NCI-H128 (cell line): ENCODE measurements around the gene EHD2.
"Not testable (repeated sequence)": the region's sequence is repeated elsewhere in the genome, so short reads cannot be mapped to it uniquely, and the experiment has no call there.

ENCODE experiments used
- DNase-seq: peaks from one replicate; lab custom pipeline; 2025; ENCODE audit not compliant: unreplicated experiment; lab: John Stamatoyannopoulos, UW

Gene EHD2

DNA sequence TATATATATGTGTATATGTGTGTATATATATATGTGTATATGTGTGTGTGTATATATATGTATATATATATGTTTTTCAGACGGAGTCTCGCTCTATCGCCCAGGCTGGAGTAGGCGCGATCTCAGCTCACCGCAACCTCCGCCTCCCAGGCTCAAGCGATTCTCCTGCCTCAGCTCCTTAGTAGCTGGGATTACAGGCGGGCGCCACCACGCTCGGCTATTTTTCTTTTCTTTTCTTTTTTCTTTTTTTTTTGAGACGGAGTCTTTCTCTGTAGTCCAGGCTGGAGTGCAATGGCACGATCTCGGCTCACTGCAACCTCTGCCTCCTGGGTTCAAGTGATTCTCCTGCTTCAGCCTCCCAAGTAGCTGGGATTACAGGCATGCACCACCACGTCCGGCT, 32.9 kb downstream of the EHD2 start:
- DNase-seq: not testable (repeated sequence)

DNA sequence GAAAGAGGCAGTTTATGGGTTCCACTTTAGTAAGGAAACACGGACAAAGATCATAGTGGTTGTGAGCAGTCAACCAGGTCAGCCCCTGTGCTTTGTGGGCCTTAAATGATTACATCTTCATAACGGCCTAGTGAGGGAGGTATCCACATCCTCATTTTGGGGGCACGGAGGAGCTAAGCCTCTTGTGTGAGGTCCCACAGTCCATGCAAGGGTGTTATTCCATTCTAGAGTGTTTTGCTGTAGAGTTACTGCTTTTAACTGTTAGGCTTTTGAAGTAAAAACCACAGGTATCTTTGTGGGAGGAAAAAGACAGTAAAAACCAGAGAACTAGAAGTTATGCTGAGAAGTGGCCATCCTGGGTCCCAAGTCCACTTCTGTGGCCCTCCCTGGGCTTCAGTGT, 36.1 kb downstream of the EHD2 start:
- DNase-seq: no peak

DNA sequence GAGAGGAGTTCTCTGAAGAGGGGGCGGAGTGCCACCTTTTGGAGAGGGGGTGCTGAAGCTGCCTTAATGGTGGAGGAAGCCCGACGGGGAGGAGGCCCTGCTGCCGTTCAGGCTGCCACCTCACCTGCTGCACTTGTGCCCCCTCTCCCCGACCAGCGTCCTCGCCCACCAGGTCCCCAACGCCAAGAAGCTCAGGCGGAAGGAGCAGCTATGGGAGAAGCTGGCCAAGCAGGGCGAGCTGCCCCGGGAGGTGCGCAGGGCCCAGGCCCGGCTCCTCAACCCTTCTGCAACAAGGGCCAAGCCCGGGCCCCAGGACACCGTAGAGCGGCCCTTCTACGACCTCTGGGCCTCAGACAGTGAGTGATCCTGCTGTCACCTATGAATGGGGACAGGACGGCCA, 37.5 kb downstream of the EHD2 start:
- no peak for DNase-seq

DNA sequence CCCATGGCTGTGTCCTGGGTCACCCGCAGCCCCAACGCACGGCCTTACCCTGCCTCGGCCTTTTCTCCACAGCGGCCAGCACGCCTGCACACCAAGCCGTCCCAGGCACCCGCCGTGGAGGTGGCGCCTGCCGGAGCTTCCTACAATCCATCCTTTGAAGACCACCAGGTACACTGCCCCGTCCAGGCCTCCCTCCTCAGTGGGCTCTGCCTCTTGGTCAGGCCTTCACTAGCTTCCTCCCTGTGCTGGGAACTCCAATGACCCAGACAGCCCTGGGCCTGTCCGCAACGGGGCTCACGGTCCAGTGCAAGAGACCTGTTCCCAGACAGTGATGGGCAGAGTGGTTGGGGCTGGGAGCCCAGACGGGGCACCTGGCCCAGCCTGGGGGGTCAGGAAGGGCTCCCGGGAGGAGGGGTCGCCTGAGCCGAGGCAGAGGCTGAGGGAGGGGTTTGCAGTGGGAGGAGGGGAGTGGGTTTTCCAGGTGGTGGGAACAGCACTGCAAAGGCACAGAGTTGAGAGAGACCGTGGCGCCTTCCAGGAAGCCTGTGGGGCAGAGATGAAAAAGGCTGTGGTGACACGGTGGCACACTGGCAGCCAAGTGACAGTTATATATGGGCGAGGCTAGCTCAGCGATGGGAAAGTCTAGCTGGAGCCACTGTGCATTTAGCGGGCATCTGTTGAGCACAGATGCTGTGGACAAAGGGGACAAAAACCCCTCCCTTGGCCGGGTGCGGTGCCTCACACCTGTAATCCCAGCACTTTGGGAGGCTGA, 39.4 kb downstream of the EHD2 start:
- DNase-seq: no peak

DNA sequence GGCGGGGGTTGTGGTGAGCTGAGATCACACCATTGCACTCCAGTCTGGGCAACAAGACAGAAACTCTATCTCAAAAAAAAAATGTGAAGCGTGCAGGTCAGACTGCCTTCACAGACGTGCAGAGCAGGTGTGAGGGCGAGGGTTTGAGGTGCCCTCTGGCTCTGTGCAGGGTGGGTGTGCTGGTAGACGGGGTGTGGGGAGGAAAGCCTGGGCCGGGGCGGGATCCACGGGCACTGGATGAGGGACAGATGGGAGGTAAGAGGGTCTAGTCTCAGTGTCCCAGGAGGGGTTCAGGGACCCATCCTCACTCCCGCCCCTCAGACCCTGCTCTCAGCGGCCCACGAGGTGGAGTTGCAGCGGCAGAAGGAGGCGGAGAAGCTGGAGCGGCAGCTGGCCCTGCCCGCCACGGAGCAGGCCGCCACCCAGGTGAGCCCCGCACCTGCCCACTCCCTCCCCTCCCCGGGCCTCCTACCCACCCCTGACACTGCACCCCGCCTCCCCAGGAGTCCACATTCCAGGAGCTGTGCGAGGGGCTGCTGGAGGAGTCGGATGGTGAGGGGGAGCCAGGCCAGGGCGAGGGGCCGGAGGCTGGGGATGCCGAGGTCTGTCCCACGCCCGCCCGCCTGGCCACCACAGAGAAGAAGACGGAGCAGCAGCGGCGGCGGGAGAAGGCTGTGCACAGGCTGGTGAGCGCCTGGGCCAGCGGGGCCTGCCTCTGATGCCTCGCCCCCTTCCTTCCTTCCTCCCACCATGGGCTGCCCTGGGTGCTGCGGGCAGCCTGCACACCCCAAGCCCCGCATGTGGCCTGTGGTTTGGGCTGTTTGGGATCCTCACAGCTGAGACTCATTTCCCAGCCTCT, 41.2 kb downstream of the EHD2 start:
- DNase-seq: no peak

DNA sequence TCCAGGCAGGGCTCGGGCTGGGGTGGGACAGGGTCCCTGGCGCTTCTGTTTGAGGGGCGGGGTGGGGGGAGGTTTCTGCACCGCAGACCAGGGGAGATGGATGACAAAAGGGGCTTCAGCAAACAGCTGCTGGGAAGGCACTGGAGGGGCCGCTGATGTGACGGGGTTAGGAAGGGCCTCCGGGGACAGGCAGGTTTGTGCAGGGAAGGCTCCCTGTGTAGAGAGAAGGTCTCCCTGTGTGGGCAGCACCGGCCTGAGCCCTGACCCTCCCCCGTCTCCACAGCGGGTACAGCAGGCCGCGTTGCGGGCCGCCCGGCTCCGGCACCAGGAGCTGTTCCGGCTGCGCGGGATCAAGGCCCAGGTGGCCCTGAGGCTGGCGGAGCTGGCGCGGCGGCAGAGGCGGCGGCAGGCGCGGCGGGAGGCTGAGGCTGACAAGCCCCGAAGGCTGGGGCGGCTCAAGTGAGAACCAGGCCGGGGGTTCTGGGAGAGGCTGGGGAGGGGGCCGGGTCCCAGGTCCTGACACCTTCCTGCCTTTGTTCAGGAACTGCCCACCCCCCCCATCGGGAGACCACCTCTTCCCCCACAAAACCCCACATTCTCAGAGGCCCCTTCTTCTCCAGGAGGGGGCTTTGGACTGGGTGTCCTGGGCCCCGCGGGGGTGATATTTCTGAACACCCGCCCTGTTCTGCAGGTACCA, 42.0 kb downstream of the EHD2 start:
- DNase-seq: no peak

DNA sequence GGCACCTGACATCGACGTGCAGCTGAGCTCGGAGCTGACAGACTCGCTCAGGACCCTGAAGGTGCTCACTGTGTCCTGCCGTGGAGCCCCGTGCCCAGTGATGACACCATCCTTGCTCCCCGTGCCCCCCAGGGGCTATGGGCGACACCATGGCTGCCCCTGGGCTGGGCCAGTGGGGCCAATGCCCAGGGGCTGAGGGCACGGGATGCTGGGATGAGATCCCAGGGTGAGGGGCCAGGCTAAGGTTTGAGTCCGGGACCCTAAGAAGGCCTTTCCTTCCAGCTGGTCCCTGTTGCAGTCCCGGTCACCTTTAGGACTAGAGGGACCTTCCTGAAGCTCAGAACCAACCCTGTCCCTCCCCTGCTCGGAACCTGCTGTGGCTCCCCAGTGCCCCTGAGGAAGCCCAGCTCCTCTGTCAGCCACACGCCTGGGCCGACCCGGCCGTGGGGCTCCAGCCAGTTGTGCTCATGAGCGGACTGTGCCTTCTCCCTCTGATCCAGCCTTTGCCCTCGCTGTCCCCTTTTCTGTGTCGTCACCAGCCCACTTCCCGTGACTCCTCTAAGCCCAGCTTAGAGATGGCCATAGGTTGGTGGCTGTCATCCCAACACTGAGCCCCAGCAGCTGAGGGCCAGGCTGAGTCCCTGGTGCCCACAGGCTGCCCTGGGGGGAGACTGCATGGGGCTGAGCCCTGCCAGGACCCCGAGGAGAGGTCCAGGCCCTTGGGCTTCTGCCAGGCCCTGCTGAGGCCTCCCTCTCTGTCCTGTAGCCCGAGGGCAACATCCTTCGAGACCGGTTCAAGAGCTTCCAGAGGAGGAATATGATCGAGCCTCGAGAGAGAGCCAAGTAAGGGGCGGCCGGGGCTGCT, 42.8 kb downstream of the EHD2 start:
- no peak for DNase-seq

DNA sequence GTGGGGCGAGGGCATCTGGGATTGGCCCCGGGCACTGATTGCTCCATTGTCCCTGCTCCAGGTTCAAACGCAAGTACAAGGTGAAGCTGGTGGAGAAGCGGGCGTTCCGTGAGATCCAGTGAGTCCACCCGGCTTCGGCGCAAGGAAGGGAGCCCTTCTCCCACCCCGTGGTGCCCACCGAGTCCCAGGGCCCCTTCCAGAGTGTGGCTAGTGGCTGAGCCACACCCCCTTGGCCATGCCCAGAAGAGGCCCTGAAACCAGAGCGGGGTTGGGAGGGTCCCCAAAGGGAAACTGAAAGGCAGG, 43.4 kb downstream of the EHD2 start:
- DNase-seq: no peak

DNA sequence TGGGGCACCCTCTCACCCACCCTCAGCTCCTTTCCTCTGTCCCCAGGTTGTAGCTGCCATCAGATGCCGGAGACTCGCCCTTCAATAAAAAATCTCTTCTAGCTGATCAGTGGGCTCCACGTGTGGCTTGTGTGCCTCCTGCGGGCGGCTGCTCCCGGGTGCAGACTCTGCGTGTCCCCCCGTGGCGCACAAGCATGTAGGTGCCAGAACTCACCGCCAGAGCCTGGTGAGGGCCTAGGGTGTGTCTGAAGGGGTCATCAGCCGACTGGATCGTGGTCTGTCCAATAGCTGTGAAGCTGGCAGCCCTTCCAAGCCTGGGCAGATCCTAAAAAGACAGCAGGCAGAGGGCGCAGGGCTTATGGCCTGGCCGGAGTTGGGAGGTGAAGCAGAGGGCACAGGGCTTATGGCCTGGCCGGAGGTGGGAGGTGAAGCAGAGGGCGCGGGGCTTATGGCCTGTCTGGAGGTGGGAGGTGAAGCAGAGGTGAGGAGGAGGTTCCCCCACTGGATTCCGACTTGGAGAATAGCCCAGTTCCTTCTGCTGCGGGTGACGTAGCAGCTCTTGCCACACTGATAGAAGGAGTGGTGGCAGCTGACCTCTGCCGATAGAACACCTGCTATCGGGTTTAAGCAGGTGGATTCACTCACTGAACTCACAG, 43.9 kb downstream of the EHD2 start:
- DNase-seq: no peak

DNA sequence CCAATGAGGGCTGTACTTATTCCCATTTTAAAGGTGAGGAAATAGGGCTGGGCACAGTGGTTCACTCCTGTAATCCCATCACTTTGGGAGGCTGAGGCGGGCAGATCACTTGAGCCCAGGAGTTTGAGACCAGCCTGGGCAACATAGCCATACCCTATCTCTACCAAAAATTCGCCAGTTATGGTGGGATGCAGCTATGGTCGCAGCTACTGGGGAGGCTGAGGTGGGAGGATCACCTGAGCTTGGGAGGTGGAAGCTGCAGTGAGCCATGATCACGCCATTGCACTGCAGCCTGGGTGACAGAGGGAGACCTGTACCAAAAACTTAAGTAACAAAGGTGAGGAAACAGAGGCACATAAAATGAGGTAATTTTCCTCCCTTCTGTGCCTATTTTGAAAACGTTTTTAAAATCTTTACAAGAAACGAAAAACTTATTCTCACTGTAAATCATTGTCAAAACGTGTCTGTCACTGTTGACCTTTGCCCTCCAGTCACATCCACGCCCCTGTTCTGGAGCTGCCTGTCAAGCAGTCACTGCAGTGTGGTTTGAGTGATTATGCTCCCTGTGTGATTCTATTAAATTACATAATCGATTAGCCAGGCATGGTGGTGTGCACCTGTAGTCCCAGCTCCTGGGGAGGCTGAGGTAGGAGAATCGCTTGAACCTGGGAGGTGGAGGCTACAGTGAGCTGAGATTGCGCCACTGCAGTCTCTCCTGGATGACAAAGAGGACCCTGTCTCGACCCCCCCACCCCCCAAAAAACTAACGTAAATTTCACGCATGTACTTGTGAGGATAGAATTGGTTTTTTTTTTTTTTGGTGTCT, 44.6 kb downstream of the EHD2 start:
- no peak for DNase-seq

DNA sequence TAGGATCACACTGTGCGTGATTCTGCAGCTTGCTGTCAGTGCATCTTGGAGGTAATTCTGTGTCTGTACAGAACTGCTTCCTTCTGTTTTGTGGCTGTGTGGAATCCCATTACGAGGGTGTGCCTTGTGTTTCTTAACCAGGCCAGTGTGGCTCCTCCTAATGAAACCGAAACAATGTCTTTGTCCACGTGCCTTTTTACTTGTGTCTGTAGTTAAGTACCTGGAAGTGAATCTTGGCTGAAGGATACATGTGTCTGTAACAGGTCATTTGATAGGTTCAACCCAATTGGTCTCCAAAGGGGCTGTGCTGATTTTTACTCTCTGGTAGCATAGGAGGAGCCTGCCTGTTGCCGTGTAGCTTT, 45.2 kb downstream of the EHD2 start:
- DNase-seq: no peak

DNA sequence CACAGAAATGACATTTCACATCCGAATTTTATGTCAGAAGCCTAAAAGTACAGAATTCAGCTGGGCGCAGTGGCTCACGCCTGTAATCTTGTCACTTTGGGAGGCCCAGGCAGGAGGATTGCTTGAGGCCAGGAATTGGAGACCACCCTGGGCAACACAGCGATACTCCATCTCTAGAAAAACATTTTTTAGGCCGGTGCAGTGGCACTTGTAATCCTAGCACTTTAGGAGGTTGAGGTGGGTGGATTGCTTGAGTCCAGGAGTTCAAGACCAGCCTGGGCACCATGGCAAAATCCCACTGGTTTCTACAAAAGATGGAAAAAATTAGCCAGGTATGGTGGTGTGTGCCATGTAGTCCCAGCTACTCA, 47.4 kb downstream of the EHD2 start:
- DNase-seq: no peak

DNA sequence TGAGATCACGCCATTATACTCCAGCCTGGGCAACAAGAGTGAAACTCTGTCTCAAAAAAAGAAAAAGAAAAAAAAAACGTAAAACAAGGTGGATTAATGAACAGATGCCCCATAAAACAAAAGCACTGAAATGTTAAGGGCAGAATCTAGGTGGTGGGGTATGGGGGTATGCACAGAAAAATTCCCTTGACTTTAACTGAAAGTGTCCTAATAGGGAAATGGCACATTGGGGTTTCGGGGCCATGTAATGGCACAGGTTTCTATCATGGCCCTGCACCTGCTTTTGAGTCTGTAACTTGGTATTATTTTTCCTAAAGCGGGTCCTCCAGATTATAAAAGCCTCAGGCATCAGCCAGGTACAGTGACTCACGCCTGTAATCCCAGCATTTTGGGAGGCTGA, 48.3 kb downstream of the EHD2 start:
- no peak for DNase-seq

DNA sequence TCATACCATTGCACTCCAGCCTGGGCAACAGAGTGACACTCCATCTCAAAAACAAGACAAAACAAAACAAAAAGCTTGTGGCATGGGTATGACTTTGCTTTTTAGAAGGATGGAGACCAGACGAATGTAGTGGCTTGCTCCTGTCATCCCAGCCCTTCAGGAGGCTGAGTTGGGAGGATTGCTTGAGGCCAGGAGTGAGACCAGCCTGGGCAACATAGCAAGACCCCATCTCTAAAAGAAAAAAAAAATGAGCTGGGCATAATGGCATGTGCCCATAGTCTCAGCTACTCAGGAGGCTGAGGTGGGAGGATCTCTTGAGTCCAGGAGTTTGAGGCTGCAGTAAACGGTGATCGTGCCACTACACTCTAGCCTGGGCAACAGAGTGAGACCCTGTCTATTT, 48.9 kb downstream of the EHD2 start:
- no peak for DNase-seq

DNA sequence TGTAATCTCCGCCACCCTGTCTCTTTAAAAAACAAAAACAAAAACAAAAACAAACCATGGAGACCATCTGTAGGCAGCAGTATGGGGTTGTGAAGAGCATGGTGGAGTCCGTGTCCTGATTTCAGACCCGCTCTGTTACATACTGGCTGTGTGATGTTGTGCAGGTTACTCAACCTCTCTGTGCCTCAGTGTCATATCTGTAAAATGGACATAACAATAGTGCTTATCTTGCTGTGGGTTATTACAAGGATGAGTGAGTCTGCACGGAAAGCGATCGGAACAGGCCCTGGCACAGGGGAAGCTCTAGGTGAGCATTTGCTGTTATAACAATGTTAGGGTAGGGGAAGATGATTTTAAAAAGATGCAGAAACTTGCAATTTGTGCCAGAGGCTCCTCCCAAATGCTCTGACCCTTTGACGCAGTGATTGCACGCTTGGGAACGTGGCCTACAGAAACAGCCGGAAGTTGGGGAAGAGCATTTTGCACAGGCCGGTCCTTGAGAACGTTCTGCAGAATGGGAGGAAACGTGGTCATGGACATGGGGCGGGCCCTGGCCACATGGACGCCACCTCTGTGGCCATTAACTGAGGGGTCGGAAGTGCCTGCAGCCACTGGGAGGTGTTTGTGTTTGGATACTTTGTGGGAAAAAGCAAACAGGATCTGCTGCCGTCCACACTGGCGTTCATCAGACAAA, 49.5 kb downstream of the EHD2 start:
- no peak for DNase-seq

DNA sequence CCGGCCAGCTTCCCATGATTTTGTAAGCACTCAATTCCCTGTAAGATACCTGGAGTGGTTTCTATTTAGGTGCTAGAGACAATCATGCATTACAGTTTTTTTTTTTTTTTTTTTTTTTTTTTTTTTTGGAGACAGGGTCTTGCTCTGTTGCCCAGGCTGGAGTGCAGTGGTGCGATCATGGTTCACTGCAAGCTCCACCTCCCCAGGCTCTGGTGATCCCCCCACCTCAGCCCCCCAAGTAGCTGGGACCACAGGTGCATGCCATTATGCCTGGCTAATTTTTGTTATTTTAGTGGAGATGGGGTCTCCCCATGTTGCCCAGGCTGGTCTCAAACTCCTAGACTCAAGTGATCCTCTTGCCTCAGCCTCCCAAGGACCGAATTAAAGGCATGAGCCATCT, 51.5 kb downstream of the EHD2 start:
- not testable (repeated sequence) for DNase-seq

DNA sequence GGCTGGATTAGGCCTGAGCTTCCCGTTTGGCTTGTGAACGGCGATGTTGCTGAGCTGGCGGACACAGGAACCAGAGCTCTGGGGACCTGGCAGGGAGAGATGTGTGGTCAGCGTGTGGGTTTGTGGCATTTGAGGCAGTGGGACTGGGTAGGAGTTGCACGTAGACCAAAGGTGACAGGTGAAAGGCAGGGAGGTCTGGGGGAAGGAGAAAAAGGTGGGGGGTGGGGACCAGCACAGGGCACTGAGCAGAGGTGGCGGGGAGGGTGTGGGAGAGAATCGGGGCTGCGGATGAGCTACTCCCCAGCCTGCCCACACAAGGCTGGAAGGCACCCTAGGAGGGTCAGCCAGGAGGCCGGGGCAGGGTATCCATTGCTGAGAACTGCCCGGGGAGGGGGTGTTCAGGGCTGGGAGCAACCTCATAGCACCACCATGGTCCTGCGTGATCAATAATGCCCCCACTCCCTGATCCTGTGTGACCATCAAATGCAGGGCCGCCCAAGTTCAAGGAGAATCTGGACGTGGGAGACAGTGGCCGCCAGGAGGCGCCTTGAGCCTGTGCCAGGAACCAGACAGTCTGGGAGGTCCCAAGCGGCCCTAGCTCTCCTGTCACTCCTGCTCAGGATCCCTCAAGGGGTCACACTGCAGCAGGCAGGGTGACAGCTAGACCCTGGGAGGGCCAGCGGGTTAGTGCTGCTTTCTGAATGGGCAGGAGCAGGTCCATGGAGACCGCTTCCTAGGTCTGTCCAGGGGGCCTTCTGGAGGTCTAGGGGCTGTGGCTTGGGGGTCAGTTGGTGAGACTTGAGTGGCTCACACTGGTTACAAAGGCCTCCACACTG, 52.5 kb downstream of the EHD2 start:
- DNase-seq: no peak

DNA sequence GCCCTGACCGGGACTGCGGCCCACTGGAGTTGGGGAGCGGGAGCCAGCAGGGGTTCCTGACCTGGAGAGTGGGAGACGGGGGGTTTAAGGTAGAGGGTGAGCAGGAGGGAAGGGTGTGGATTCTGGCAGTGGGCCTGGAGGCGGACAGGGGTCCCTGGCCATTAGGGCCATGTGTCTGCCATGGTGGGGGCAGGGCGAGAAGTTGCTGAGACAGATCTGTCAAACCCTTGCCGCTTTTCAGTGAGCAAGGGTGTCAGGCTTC, 53.1 kb downstream of the EHD2 start:
- no peak for DNase-seq

DNA sequence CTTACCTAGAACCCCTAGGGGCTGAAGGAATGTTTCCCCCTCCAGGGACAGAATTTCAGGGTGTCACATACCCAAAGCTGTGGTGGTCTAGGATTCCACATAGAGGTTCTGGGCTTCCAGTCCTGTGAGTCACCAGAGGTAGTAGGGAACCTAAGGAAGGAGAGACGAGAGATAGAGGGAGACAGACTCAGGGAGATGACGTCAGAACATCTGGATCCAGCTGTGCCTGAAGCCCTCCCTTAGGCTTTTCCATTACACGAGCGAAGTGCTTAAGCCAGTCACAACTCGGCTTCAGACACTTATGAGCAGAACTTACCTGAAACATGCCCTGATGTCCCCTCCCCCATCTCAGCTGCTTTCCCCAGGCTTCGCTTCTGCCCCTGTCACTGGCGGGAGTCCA, 53.4 kb downstream of the EHD2 start:
- DNase-seq: no peak
